GM12891 (cell line): Measurements from ENCODE around the gene PDE4A.

Experiments used
- POLR2AphosphoS5 ChIP-seq: IDR thresholded peaks from 2 replicates; pipeline ENCODE4 v1.6.1; 2011; ENCODE audit warnings: low read depth, low read length, control low read depth
- POU2F2 ChIP-seq: IDR thresholded peaks from 2 replicates; pipeline ENCODE4 v1.6.1; 2011; ENCODE audit warnings: low read depth, mild to moderate bottlenecking, control low read depth, low read length, moderate library complexity
- SPI1 ChIP-seq: IDR thresholded peaks from 2 replicates; pipeline ENCODE4 v1.6.1; 2011; ENCODE audit warnings: low read depth, low read length, control low read depth

DNA sequence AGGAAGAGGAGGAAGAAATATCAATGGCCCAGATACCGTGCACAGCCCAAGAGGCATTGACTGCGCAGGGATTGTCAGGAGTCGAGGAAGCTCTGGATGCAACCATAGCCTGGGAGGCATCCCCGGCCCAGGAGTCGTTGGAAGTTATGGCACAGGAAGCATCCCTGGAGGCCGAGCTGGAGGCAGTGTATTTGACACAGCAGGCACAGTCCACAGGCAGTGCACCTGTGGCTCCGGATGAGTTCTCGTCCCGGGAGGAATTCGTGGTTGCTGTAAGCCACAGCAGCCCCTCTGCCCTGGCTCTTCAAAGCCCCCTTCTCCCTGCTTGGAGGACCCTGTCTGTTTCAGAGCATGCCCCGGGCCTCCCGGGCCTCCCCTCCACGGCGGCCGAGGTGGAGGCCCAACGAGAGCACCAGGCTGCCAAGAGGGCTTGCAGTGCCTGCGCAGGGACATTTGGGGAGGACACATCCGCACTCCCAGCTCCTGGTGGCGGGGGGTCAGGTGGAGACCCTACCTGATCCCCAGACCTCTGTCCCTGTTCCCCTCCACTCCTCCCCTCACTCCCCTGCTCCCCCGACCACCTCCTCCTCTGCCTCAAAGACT is 46.9 kb downstream of the PDE4A start:
- TF ChIP-seq SPI1 (no peak), POU2F2 (no peak), POLR2AphosphoS5 (no peak)
